Calu3 (cell line): Measurements from ENCODE around the gene ATP5F1C. TPM values are rescaled to one million over a fixed set of nuclear protein-coding genes. Genes with fewer than 3 reads are reported as not detected.

Experiments used
- BruUV-seq: library from RNA; stranded (reverse); fragments of 400-500 nt; replicated peaks from 2 replicates; lab custom pipeline; 2021; lab: Mats Ljungman, UMichigan
- CTCF ChIA-PET: fragments of 300-600 bp; sonication (Branson Sonifier 250); formaldehyde crosslinking; loops from one replicate; lab custom pipeline; 2022; ENCODE audit warnings: antibody characterized with exemption; lab: Charles Lee
- DNase-seq: peaks from one replicate; pipeline ENCODE4 v3.0.0; 2022
- H3K27ac Mint-ChIP-seq: one replicate; pipeline ENCODE4 v1.8.0; 2022; ENCODE audit warnings: mixed read lengths; ENCODE audit not compliant: unreplicated experiment
- H3K27me3 Mint-ChIP-seq: one replicate; pipeline ENCODE4 v1.8.0; 2022; ENCODE audit warnings: mixed read lengths; ENCODE audit not compliant: unreplicated experiment
- H3K36me3 Mint-ChIP-seq: one replicate; pipeline ENCODE4 v1.8.0; 2022; ENCODE audit warnings: mild to moderate bottlenecking, moderate library complexity, mixed read lengths; ENCODE audit not compliant: insufficient read depth, unreplicated experiment
- H3K4me1 Mint-ChIP-seq: one replicate; pipeline ENCODE4 v1.8.0; 2022; ENCODE audit warnings: mild to moderate bottlenecking, low read depth, mixed read lengths; ENCODE audit not compliant: unreplicated experiment
- H3K4me3 Mint-ChIP-seq: one replicate; pipeline ENCODE4 v1.8.0; 2022; ENCODE audit warnings: mild to moderate bottlenecking, low read depth, moderate library complexity, mixed read lengths; ENCODE audit not compliant: unreplicated experiment
- H3K9me3 Mint-ChIP-seq: one replicate; pipeline ENCODE4 v1.8.0; 2022; ENCODE audit warnings: low read depth, mixed read lengths; ENCODE audit not compliant: unreplicated experiment
- intact Hi-C: fragments of 100-400 bp; cut with micrococcal nuclease; formaldehyde crosslinking; loops from one replicate; pipeline ENCODE4 v1.10.0; 2022; ENCODE audit not compliant: unreplicated experiment
- total RNA-seq: library from RNA; stranded (reverse); gene quantifications from 2 replicates; pipeline ENCODE4 v1.2.3, GENCODE V29; 2022
- TF ChIP-seq, protein P1 (sequence below): fragments of 200-600 bp; IDR thresholded peaks from one replicate; pipeline ENCODE4 v1.8.0; 2022; ENCODE audit warnings: antibody characterized with exemption; ENCODE audit not compliant: unreplicated experiment

The ATP5F1C gene
- total RNA-seq, 1 experiment from 2014 or later, result 373 TPM

DNA sequence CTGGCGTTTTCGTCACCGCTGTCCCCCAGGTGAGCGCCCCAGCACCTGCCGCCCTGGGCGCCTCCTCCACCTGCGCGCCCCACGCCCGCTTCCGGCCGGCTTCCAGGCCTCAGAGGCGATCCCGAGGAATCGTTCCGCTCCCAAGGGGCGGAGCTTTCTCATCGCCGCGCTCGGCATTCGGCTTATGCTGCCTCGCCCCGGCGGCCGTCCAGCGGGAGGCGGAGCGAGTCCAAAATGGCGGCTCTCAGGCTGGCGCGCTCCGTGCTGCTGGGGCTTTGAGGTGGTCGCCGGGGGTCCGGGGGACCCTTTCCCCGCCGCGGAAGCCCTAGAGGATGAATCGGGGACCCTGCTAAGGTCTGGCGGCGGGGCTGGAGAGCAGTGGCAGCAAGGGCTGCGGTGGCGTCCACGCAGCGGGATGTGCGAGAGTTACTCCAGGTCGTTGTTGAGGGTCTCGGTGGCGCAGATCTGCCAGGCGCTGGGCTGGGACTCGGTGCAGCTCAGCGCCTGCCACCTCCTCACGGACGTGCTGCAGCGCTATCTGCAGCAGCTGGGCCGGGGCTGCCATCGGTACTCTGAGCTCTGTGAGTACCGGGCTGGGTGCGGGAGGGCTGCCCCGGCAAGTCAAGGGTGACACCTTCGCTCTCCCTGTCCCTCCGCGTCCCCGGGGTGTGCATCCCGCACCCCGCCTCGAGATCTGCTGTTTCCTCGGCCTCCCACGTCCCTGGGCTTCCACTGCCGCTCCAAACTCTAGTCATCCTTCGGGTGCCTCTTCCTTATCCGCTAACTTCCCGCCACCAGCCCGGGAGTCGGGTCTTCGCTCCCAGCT lies 30.5 kb downstream of the ATP5F1C start, which contains the start of gene TAF3:
Gene TAF3, plus strand, starts transcription at position 211 of the 826 bp plus-strand sequence. Its CDS starts 205 bp downstream, at position 416.
- BruUV-seq, result no TSS peak
- intact Hi-C loops, result loop anchor here (1.0 to 2.0 kb wide), 3 partner anchors 22 to 293 kb away; no protein-coding TSS in a partner anchor
- H3K4me3 Mint-ChIP-seq, result peak within 1 kb of the TSS; percentile 85
- peaks cover 24% of the 10 kb centered on the region for H3K36me3 Mint-ChIP-seq
- TF ChIP-seq, protein P1, sequence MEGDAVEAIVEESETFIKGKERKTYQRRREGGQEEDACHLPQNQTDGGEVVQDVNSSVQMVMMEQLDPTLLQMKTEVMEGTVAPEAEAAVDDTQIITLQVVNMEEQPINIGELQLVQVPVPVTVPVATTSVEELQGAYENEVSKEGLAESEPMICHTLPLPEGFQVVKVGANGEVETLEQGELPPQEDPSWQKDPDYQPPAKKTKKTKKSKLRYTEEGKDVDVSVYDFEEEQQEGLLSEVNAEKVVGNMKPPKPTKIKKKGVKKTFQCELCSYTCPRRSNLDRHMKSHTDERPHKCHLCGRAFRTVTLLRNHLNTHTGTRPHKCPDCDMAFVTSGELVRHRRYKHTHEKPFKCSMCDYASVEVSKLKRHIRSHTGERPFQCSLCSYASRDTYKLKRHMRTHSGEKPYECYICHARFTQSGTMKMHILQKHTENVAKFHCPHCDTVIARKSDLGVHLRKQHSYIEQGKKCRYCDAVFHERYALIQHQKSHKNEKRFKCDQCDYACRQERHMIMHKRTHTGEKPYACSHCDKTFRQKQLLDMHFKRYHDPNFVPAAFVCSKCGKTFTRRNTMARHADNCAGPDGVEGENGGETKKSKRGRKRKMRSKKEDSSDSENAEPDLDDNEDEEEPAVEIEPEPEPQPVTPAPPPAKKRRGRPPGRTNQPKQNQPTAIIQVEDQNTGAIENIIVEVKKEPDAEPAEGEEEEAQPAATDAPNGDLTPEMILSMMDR, result no peak
- DNase-seq, result peak; percentile 95
- peaks cover 23% of the 10 kb centered on the region for H3K4me1 Mint-ChIP-seq
- CTCF ChIA-PET, result interaction anchor here (0.9 to 2.1 kb wide), 7 partner anchors 9 to 1484 kb away, joined by 3 to 12 read pairs (median 3); partner anchors contain the start of genes ATP5F1C and KIN
- no peaks in the 10 kb centered on the region for H3K27me3 Mint-ChIP-seq
- H3K9me3 Mint-ChIP-seq, result no peaks in the 10 kb centered on the region
- H3K27ac Mint-ChIP-seq, result peak within 1 kb of the TSS; percentile 58

- H3K9me3 Mint-ChIP-seq, result no peaks in the 10 kb centered on the region
- TF ChIP-seq, protein P1, result no peak
- peak overlapping the region; percentile 85 for H3K4me3 Mint-ChIP-seq
- H3K27me3 Mint-ChIP-seq, result no peaks in the 10 kb centered on the region
- DNase-seq, result peak; percentile 31
- peak overlapping the region; percentile 58 for H3K27ac Mint-ChIP-seq
- CTCF ChIA-PET, result interaction anchor here (1.7 to 2.1 kb wide), 3 partner anchors 31 to 294 kb away, joined by 6 to 12 read pairs (median 10); partner anchors contain the start of genes ATP5F1C and KIN
- peaks cover 24% of the 10 kb centered on the region for H3K36me3 Mint-ChIP-seq
- peaks cover 23% of the 10 kb centered on the region for H3K4me1 Mint-ChIP-seq
- BruUV-seq, result no TSS peak
- intact Hi-C loops, result loop anchor here (1.0 to 2.0 kb wide), 2 partner anchors 22 to 294 kb away; no protein-coding TSS in a partner anchor
Observed at GRCh38 chr10:7819121-7819460, 31.1 kb downstream of the ATP5F1C start.

DNA sequence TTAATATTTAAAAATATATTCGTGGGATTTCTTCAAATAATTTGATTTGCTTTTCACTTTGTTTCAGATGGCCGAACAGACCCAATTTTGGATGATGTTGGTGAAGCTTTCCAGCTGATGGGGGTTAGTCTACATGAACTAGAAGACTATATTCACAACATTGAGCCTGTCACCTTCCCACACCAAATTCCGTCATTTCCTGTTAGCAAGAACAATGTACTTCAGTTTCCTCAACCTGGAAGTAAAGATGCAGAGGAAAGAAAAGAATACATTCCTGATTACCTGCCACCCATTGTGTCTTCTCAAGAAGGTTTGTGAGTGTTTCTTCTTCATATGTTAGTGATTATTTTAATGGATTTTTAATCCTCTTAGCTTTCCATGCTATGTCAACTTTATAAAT lies 36.3 kb downstream of the ATP5F1C start:
- intact Hi-C loops, result no loop called here
- CTCF ChIA-PET, result no interaction called here
- no TSS peak for BruUV-seq

GRCh38 chr10:7826971-7827370 lies 39.0 kb downstream of the ATP5F1C start:
- peaks cover under 1% of the 10 kb centered on the region for H3K4me1 Mint-ChIP-seq
- H3K4me3 Mint-ChIP-seq, result no peak overlapping the region
- TF ChIP-seq, protein P1, result no peak
- H3K9me3 Mint-ChIP-seq, result no peaks in the 10 kb centered on the region
- H3K36me3 Mint-ChIP-seq, result peaks cover 16% of the 10 kb centered on the region
- no peak for DNase-seq
- no peaks in the 10 kb centered on the region for H3K27me3 Mint-ChIP-seq
- BruUV-seq, result no TSS peak
- CTCF ChIA-PET, result no interaction called here
- intact Hi-C loops, result no loop called here
- H3K27ac Mint-ChIP-seq, result no peak overlapping the region

More for the DNA sequence above, 36.3 kb downstream of the ATP5F1C start:
- no peaks in the 10 kb centered on the region for H3K9me3 Mint-ChIP-seq
- peaks cover 11% of the 10 kb centered on the region for H3K36me3 Mint-ChIP-seq
- no peak overlapping the region for H3K27ac Mint-ChIP-seq
- H3K4me3 Mint-ChIP-seq, result no peak overlapping the region
- H3K27me3 Mint-ChIP-seq, result no peaks in the 10 kb centered on the region
- TF ChIP-seq, protein P1, result no peak
- DNase-seq, result no peak
- H3K4me1 Mint-ChIP-seq, result peaks cover 11% of the 10 kb centered on the region
